Measurements from ENCODE around the gene LCN1. TPM values are rescaled to one million over a fixed set of nuclear protein-coding genes. Genes with fewer than 3 reads are reported as not detected.
"Not testable (repeated sequence)": the region's sequence is repeated elsewhere in the genome, so short reads cannot be mapped to it uniquely, and the experiment has no call there.

Gene LCN1
- total and polyA plus RNA-seq, 2 experiments from 2014 or later: not detected

DNA sequence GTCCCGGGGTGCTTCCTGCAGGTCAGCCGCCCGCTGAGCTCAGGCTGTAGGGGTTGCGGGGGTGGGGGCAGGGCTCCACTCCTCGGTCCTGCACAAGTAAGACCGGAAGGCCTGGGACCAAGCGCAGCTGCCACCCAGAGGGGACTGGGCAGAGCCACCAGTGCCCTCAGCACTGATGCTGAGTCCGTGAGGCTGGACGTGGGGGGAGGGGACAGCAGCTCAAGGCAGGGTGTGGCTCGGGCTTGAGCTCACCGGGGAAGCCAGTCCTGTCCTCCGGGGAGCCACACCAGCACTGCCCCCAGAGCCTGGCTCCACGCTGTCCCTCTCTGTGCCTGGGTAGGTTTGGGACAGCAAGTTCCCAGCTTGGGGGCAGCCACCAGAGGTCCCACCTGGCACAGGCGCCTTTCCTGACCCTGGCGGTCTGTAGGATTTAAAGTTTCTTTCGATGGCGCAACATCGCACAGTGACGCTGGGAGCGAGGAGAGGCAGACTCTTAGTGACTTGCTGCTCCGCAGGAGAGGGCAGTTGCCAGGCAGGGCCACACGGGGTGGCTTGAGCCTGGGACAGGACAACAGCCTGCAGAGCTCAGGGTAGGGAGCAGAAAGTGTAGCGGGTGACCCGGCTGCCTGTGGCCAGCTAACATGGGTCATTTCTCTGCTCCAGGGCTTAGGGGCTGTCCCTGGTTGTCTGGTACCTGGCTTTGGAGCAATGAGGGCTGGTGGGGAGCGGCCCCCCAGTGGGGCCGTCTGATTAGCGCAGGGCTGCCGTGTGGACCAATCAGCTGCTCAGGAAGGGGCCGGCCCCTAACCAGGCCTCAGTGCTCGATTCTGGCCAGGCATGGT, 5.7 kb downstream of the LCN1 start:
- no peaks in the 10 kb centered on the region for H3K4me1 ChIP-seq (ENCODE audit: insufficient read depth)
- H3K79me2 ChIP-seq (ENCODE audit: insufficient read depth): no peaks in the 10 kb centered on the region
- no peak overlapping the region for H3K9ac ChIP-seq
- H4K20me1 ChIP-seq (ENCODE audit: insufficient read depth): no peaks in the 10 kb centered on the region
- H3K4me2 ChIP-seq (ENCODE audit: unreplicated experiment): no peak overlapping the region
- no peaks in the 10 kb centered on the region for H3K36me3 ChIP-seq (ENCODE audit: low read depth)
- in situ Hi-C loops (cut with MboI): no loop called here
- H2AFZ ChIP-seq: no peak overlapping the region
- peaks cover 4% of the 10 kb centered on the region; the same call in 1 of the 2 replicates for H3K27me3 ChIP-seq (replicated peaks; ENCODE audit: insufficient read depth)
- no peaks in the 10 kb centered on the region for H3K9me3 ChIP-seq (ENCODE audit: low read depth)
- WGBS, 2 experiments (ENCODE audit: low coverage in 1 of 2, low lambda C conversion rate in 2 of 2, missing lambda C conversion rate in 2 of 2): 65 to 76% methylated on average over 23 to 29 of the region's 30 CpGs
- no peak overlapping the region for H3K27ac ChIP-seq
- H3K4me3 ChIP-seq: no peak overlapping the region
- TF ChIP-seq EZH2phosphoT487 (IDR thresholded peaks at IDR 0.05; ENCODE audit: insufficient read depth, low read depth) (no peak), EZH2 (IDR thresholded peaks at IDR 0.05; ENCODE audit: insufficient read depth, poor library complexity, severe bottlenecking) (no peak)
- no peak for DNase-seq
- H3F3A ChIP-seq (ENCODE audit: insufficient read depth): no peaks in the 10 kb centered on the region
- H3K9me2 ChIP-seq (ENCODE audit: insufficient read depth): no peaks in the 10 kb centered on the region

- WGBS, 2 experiments (ENCODE audit: low coverage in 1 of 2, low lambda C conversion rate in 2 of 2, missing lambda C conversion rate in 2 of 2): 79% methylated on average over 10 of the region's 10 CpGs
- H3K36me3 ChIP-seq (ENCODE audit: low read depth); H3K9me2 ChIP-seq (ENCODE audit: insufficient read depth); H3K27ac ChIP-seq; H3F3A ChIP-seq (ENCODE audit: insufficient read depth); DNase-seq; H3K79me2 ChIP-seq (ENCODE audit: insufficient read depth); H3K4me1 ChIP-seq (ENCODE audit: insufficient read depth); in situ Hi-C loops (cut with MboI); H3K4me2 ChIP-seq (ENCODE audit: unreplicated experiment); H4K20me1 ChIP-seq (ENCODE audit: insufficient read depth); H3K9me3 ChIP-seq (ENCODE audit: low read depth); H3K4me3 ChIP-seq; H2AFZ ChIP-seq; H3K9ac ChIP-seq: not testable (repeated sequence)
- H3K27me3 ChIP-seq (replicated peaks; ENCODE audit: insufficient read depth): peaks cover 17% of the 10 kb centered on the region
Observed at GRCh38 chr9:135528842-135529435, 7.7 kb downstream of the LCN1 start.

- Histone ChIP-seq H3F3A (ENCODE audit: insufficient read depth) (no peaks in the 10 kb centered on the region), H3K9me3 (ENCODE audit: low read depth) (no peaks in the 10 kb centered on the region), H3K79me2 (ENCODE audit: insufficient read depth) (no peaks in the 10 kb centered on the region), H3K9ac (no peak overlapping the region), H2AFZ (no peak overlapping the region), H3K36me3 (ENCODE audit: low read depth) (no peaks in the 10 kb centered on the region), H3K27ac (no peak overlapping the region), H4K20me1 (ENCODE audit: insufficient read depth) (no peaks in the 10 kb centered on the region), H3K4me3 (no peak overlapping the region), H3K4me2 (ENCODE audit: unreplicated experiment) (no peak overlapping the region), H3K27me3 (replicated peaks; ENCODE audit: insufficient read depth) (peaks cover 20% of the 10 kb centered on the region), H3K4me1 (ENCODE audit: insufficient read depth) (no peaks in the 10 kb centered on the region), H3K9me2 (ENCODE audit: insufficient read depth) (no peaks in the 10 kb centered on the region)
- no peak for DNase-seq
- in situ Hi-C loops (cut with MboI): no loop called here
- 27% methylated on average over 5 of the region's 5 CpGs for WGBS, 2 experiments (ENCODE audit: low coverage in 1 of 2, low lambda C conversion rate in 2 of 2, missing lambda C conversion rate in 2 of 2)
- TF ChIP-seq EZH2 (IDR thresholded peaks at IDR 0.05; ENCODE audit: insufficient read depth, poor library complexity, severe bottlenecking) (no peak), EZH2phosphoT487 (IDR thresholded peaks at IDR 0.05; ENCODE audit: insufficient read depth, low read depth) (no peak)
Observed at GRCh38 chr9:135530146-135530545, 8.9 kb downstream of the LCN1 start.

DNA sequence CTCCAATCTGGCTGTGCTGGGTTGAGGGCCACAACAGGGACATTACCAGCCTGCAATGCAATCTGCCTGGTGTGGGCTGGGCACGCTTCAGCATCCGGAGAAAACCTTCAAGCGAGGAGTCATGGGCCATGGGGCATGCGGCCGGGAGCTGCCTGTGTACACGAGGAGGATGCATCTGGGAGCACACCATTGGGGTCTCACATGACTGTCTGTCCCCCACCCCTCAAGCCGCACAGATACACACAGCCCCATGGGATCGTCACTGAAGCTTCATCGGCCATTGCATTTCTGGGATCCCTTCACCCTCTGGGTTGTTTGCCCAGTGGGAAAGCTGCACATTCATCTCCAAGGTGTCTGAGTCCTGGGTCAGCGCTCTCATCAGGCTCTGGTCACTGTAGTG, 9.9 kb downstream of the LCN1 start:
- Histone ChIP-seq H3K9me2 (ENCODE audit: insufficient read depth) (no peaks in the 10 kb centered on the region), H3F3A (ENCODE audit: insufficient read depth) (no peaks in the 10 kb centered on the region), H2AFZ (no peak overlapping the region), H3K36me3 (ENCODE audit: low read depth) (no peaks in the 10 kb centered on the region), H3K4me1 (ENCODE audit: insufficient read depth) (no peaks in the 10 kb centered on the region), H3K9me3 (ENCODE audit: low read depth) (no peaks in the 10 kb centered on the region), H3K9ac (no peak overlapping the region), H3K79me2 (ENCODE audit: insufficient read depth) (no peaks in the 10 kb centered on the region), H3K27ac (no peak overlapping the region), H3K4me2 (ENCODE audit: unreplicated experiment) (no peak overlapping the region), H3K4me3 (no peak overlapping the region), H3K27me3 (replicated peaks; ENCODE audit: insufficient read depth) (peaks cover 19% of the 10 kb centered on the region), H4K20me1 (ENCODE audit: insufficient read depth) (no peaks in the 10 kb centered on the region)
- DNase-seq: no peak
- in situ Hi-C loops (cut with MboI): no loop called here
- TF ChIP-seq EZH2phosphoT487 (IDR thresholded peaks at IDR 0.05; ENCODE audit: insufficient read depth, low read depth) (no peak), EZH2 (IDR thresholded peaks at IDR 0.05; ENCODE audit: insufficient read depth, poor library complexity, severe bottlenecking) (no peak)
- WGBS, 2 experiments (ENCODE audit: low coverage in 1 of 2, low lambda C conversion rate in 2 of 2, missing lambda C conversion rate in 2 of 2): 63 to 73% methylated on average over 10 of the region's 10 CpGs

Measured in GM23248 (cell line).